ENCODE results near the gene PARP3. TPM values are rescaled to one million over a fixed set of nuclear protein-coding genes. Genes with fewer than 3 reads are reported as not detected.

PARP3 gene
- total and polyA plus RNA-seq, 9 of the 15 experiments (the other 6 are each of a cell fraction or from before 2014, with no cell fraction given), result 0.46 to 6.6 (median 4.5) TPM

DNA sequence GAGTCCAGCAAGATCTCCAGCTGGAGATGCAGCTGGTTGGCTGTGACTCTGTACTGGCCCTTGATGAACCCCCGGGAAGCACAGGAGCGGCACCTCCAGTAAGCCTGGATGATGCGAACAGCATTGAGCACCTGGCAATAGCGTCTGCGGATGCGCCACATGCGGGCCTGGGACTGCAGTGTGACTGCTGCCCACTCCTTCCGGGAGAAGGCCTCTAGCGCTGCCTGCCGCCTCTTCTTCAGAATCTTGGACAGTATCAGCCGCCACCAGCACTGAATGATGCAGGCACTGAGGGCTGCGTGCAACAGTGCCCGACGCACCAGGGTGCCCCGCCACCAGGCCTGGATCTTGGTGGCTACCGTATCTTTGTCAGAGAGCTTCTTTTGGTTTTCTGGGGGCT is 47.2 kb upstream of the PARP3 start:
- Histone ChIP-seq H3K9ac (ENCODE audit: insufficient read depth in 1 of 2, low read depth in 2 of 2, low read length in 2 of 2) (no peak overlapping the region), H4K20me1 (replicated peaks; ENCODE audit: control insufficient read depth, insufficient read depth, low read length) (no peaks in the 10 kb centered on the region), H3K79me2 (ENCODE audit: control insufficient read depth, insufficient read depth, low read length) (no peaks in the 10 kb centered on the region), H2AFZ (ENCODE audit: low read depth, low read length) (no peak overlapping the region), H3K4me2 (ENCODE audit: insufficient read depth, low read length) (no peak overlapping the region), H3K4me1 (replicated peaks in 1 of 2; ENCODE audit: control insufficient read depth in 2 of 2, insufficient read depth in 2 of 2, low read length in 2 of 2) (no peaks in the 10 kb centered on the region), H3K27ac (ENCODE audit: extremely low read depth, low read depth, low read length) (no peak overlapping the region), H3K4me3 (no peak overlapping the region), H3K9me1 (ENCODE audit: control insufficient read depth, insufficient read depth, low read length) (no peaks in the 10 kb centered on the region), H3K36me3 (ENCODE audit: control insufficient read depth, insufficient read depth, low read length) (no peaks in the 10 kb centered on the region), H3K27me3 (ENCODE audit: control insufficient read depth in 2 of 2, insufficient read depth in 2 of 2, low read length in 2 of 2) (peaks cover 4 to 33% of the 10 kb centered on the region in 2 experiments; a peak in 4 of 5 replicates), H3K9me3 (replicated peaks; ENCODE audit: control insufficient read depth, insufficient read depth, low read depth, low read length) (no peaks in the 10 kb centered on the region)
- intact Hi-C loops (cut with micrococcal nuclease), result no loop called here
- FAIRE-seq (no peak), ATAC-seq (no peak), DNase-seq (ENCODE audit: extremely low read depth in 1 of 4, low spot score in 3 of 4) (no peak)
- no TSS peak for BruUV-seq (replicated peaks)
- TF ChIP-seq RNF219 (CRISPR knock-in tag; IDR thresholded peaks at IDR 0.05) (no peak), NFYB (IDR thresholded peaks at IDR 0.05; ENCODE audit: extremely low read depth, insufficient read length) (no peak)
- CTCF ChIA-PET (ENCODE audit: low intra/inter-chr PET ratio), result no interaction called here
- 5% methylated on average over 13 of the region's 16 CpGs for WGBS (ENCODE audit: insufficient coverage, low coverage, missing lambda C conversion rate)
- in situ Hi-C loops (cut with MboI), result no loop called here
- POLR2A ChIA-PET, result no interaction called here
